HL-60/S4 treated with retinoic acid at 250 ng/mL for 4 days and 3 days (cell line): ENCODE data around the gene ANKRD6.
"Not testable (repeated sequence)": the region's sequence is repeated elsewhere in the genome, so short reads cannot be mapped to it uniquely, and the experiment has no call there.

Source experiments
- in situ Hi-C: fragments of 300-500 bp; cut with MboI; formaldehyde crosslinking; loops from 2 replicates; pipeline ENCODE4 v1.7.0; 2022; ENCODE audit warnings: low sequenced_read_pairs

ANKRD6 gene

DNA sequence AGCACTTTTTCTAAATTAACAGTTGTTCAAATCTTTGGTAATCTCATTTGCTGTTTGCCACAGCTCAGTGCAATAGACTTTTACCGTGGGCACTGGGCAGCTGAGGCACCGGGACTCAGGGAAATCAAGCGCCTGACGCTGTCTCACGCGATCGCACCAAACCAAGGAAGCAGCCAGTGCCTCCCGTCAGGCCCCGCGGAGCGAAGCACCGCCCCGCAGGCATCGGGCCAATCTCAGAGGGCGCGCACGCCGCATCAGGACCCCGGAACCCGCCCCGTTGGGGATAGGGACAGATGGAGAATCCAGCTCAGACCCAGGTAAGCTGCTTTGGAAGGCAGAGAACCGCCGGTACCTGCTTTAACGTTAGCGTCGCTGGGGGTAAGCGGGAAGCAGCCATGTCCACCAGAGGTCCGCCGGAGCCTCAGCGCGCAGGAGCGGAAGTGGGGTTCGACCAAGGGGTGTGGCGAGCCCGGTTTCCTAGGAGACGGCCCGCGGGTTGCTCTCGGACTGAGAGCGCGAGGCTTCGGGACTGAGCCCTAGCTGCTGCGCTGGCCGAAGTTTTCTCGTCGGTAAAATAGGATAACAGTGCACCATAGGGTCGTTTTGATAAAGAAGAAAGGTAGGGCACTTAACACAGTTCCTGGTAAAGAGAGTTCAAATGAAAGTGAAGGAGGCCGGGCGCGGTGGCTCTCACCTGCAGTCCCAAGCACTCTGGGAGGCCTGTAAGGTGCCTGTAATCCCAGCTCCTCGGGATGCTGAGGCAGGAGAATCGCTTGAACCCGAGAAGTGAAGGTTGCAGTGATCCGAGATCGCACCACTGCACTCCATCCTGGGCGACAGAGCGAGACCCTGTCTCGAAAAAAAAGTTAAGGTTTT lies 205.6 kb downstream of the ANKRD6 start, which contains the start of gene LYRM2:
Gene LYRM2 (minus strand): TSS at position 428 of the 876 bp plus-strand sequence. CDS start 31 bp downstream, at position 397.
- in situ Hi-C loops, result no loop called here

DNA sequence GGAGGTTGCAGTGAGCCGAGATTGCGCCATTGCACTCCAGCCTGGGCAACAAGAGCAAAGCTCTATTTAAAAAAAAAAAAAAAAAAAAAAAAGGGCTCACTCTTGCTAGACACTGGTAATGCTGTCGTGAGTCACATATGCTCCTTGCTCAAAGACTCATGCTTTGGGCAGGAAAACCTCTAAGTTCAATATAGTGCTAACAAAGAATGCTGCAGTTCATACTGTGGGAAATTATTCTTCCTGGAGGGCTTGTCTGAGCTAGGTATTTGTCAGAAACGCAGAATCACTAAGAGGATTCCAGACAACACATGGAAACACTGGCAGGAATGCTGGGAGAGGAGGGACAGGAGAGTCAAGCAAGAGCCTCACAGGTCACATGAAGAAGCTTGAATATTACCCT lies 207.9 kb downstream of the ANKRD6 start:
- in situ Hi-C loops, result no loop called here

DNA sequence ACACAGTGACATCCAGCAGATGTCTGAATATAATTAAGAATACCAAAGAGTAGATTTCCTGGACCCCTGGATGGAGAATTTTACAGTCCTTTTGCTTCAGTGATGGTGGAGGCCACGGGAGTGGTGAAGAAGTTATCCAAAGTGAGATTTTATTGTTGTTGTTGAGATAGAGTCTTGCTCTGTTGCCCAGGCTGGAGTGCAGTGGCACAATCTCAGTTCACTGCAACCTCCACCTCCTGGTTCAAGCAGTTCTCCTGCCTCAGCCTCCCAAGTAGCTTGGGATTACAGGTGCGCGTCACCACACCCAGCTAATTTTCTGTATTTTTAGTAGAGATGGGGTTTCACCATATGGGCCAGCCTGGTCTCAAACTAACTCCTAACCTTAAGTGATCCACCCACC lies 208.6 kb downstream of the ANKRD6 start:
- in situ Hi-C loops, result not testable (repeated sequence)

DNA sequence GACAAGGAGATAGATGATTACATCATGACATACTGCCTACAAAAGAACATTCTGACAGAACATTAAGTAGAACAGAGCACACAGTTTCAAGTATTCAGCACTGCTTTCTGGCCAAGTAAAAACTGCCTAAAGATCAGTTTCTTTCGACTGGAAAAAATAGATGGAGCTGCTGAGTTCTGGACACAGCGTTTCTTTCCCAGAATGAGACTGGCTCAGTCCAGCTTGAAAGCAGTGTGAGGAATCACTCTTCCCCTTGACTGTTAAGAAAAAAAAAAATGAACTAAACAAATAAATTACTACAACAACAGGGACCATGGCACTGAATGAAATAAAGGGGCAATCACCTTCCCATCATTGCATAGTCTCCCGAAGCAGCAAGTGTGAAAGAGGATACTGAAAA lies 210.0 kb downstream of the ANKRD6 start:
- in situ Hi-C loops, result no loop called here

DNA sequence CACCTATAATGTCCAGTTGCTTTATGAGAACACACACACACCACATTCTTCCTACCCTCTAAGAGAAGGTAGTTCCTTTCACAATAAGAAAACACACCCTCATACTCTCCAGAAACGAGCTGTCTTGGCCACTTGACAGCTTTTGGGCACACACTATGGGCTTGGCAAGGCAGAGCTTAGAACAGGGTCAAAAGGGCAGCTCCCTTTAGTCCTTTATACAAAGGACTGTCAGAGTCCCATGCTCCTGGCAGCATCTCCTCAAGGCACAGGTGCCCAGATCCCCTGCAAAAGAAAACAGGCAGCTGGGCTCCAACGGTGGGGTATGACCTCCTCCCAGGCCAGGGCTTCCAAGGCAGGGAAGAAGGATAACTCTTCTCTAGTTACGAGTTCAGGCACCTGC lies 210.5 kb downstream of the ANKRD6 start:
- in situ Hi-C loops, result no loop called here

DNA sequence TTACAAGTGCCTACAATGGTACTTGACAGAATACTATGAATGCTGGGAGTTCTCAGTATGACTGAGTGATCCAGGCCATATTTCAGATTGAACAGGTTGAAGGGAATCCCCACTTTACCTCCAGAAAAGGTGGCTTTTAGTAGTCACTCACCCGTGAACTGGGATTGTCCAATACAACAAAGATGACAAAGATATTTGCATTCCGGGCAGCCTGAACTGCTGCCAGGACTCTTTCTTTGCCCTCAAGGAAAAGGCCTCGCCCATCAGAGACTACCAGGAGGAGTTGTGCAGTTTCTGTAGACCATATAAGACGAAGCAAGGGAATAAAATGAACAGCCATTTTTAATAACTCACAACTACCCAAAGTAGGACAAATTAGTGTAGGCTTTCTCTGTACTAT lies 211.9 kb downstream of the ANKRD6 start:
- in situ Hi-C loops, result no loop called here

DNA sequence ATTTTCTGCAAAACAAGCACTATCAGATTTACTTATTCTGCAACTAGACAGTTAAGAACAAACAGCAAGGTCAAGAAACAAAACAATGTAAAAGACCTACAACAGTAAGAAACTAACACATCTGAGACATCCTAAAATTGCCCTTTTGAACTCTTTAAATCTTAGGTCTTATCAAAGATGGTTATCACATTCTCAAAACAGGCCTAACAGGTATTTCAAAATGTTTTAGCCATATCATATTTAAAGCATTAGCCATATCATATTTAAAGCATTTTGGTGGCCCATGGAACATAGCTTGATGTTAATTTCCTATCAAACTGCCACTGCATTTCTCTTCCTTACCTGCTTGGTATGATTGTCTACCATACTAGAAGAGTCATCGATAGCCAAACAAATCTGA lies 216.7 kb downstream of the ANKRD6 start:
- in situ Hi-C loops, result no loop called here

DNA sequence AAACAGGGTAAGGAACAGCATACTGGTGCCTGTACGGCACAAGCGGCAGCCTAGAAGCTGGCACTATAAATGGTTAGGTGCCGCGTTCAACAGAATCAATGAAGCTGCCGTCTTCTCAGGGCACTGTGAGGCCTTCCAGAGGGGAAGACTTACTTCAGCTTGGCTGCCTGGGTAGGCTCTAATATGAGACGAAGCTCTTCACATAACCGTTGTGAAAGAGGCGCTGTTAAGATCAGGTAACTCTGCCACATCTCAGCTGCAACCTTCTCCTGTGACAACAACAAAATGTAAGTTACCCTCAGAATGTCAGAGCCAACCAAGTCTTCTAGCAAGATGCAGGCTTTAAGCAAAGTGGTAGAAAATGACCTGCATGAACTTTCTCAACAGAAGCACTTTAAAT lies 217.6 kb downstream of the ANKRD6 start:
- in situ Hi-C loops, result no loop called here

DNA sequence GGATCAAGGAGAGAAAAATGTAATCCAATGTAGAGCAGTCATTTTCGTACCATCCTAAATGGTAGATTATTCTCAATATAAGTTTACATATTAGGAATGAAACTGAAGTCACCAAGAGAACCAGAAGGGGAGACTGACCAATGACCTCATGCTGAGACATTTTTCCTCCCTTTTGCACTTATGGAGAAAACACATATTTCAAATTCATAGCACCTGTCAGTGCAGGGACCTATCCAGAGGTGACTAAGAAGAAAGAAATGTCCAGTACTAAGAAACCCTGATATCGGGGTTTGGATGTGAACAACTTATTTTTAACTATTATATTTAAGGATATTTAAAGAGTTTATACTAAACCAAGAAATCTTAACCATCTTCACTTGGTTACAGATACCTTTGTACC lies 222.2 kb downstream of the ANKRD6 start:
- in situ Hi-C loops, result no loop called here

DNA sequence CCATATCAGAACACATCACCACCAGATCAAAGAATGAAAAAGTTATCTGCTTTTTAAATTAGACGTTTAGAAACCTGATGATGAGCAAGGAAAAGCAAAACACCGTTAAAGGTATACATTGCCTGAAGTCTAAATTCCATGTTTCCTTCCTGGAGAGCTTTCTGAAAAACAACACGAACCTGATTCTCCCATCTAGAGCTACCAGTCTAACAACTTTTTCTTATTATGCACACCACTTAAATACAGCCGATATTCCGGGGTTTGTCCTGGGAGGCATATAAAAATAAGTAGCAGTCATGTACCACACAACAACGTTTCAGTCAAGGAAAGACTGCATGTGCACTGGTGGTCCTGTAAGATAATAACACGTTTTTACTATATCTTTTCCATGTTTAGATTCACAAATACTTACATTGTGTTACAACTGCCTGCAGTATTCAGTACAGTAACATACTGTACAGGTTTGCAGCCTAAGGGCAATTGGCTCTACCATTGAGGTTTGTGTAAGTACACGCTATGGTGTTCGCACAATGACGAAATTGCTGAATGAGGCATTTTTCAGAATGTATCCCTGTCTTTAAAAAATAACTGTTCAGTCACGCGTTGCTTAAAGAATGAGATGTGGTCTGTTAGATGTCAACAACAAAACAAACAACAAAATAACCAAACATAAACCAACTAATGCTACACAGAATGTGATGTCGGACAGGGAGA lies 224.7 kb downstream of the ANKRD6 start:
- in situ Hi-C loops, result no loop called here

DNA sequence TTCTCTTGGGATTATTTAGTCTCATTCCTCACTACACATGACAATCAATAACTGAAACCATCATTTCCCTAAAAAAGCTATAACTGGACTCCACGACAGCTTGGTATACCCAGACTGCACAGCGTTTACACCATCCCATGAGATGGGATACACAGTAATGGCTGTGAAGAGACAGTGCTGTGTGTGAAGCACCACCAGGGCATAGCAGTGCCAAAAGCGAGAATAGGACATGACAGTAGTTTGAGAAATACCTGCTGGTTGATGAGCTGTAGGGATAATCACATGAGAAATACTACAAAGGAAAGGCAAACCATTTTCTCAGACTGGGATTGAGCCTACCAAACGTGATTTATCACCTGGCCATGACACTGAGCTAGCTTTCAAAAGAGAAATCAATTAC lies 228.0 kb downstream of the ANKRD6 start:
- in situ Hi-C loops, result no loop called here

DNA sequence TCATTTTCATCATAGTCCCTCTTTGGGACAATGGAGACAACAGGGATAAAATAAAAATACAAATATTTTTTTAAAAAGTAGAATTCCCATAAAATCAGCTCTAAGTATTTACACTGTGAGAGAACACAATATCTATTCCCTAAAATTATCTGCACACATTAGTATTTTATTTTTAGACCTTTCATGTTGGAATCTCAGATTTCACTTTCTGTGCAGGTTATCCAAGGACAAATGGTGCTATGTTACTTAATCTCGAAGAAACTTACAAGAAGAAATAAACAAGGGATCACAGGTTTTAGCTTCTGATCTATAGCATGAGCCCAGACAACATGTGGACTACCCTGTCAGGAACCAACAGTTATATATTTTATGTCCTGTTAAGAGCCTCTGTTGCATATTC lies 228.6 kb downstream of the ANKRD6 start:
- in situ Hi-C loops, result no loop called here

DNA sequence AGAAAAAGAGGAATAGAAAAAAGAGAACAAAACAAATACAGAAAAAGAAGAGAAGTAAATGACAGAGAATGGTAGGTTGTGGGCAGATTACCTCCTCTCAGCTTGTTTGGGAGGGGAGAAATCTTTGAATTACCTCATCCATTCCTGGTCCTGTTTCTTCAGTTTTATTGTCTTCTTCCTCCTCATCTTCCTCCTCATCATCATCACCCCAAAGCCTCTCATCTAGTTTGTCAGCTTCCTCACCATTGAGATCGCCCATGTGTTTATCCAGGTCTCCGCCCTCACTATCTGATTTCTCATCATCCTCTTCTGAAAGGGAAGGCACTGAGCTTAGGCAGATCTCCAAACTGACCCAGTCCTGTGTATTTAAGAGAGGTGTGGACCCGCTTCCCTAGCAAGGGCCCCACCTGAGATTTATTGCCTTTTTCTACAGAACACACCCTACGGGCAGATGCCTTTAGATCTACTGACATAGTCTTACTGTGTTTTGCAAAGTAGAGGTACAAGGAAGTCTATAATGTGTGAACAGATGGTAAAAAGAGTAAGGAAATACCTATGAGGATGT lies 229.8 kb downstream of the ANKRD6 start:
- in situ Hi-C loops, result no loop called here

DNA sequence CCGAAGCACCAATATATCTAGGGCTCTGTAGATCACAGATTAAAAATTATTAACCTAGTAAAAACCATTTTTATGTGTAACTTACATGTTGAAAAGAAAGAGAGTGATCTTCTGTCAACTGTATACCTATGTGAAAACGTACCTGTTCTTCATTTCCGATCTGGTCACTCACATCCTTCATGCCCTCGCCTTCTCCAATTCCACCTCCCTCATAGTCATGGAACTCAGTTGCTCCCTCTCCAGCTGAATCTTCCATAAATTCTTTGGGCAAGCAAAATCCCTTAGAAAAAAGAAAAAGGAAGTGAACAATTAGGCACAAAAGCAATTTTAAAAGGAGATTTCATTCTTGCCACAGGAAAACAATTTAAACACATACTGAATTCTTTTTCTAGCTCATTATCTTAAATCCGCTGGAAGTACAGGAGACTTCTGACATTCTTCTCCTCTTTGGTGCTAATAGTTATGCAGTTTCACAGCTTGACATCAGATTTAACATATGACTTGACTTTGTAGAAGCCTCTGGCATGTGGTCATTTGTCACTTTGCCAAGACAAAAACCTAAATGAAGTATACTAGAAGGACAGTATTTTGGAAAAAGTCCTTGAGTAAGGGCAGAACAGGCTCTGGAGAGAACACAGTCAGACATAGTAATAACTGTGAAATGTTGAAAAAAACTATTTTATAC lies 235.1 kb downstream of the ANKRD6 start:
- in situ Hi-C loops, result no loop called here

DNA sequence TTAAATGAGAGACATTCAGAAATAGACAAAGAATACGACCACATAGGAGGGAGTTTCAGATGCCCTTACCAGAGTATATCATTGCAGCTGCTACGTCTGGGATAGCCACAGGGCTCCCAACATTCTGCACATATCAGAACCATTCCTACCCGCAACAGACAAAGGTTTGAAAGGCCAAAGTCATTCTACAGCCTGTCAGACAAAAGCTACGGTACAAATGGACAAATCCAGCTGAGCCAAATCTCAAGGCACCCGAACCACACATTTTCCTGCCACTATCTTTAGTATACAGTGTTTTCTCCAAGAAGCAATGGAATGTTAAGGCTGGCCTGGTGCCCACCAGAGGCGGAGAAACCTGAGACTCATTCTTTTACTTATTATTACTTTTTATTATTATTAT lies 236.1 kb downstream of the ANKRD6 start:
- in situ Hi-C loops, result no loop called here

DNA sequence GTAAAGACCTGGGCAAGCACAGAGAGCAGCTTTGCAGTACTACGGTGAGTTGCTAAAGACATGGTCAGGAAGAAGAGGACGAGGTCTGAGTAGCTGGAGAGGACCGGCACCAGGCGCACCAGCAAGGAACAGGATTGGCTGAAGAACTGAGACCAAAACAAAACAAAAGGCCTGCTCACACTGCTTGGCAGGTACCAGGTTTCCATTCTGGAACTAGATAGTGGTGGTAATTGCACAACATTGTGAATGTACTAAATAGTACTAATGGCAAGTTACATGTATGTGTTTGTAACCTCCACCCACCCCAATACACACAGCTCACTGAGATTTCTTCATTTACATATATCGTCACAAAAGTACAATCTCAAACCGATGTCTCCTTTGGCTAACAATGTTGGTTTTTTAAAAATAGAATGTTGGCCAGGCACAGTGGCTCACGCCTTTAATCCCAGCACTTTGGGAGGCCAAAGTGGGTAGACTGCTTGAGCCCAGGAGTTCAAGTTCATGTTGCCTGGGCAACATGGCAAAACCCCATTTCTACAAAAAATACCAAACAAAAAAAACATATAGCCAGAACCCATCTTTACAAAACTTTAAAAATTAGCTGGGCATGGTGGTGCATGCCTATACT lies 238.1 kb downstream of the ANKRD6 start:
- in situ Hi-C loops, result no loop called here

DNA sequence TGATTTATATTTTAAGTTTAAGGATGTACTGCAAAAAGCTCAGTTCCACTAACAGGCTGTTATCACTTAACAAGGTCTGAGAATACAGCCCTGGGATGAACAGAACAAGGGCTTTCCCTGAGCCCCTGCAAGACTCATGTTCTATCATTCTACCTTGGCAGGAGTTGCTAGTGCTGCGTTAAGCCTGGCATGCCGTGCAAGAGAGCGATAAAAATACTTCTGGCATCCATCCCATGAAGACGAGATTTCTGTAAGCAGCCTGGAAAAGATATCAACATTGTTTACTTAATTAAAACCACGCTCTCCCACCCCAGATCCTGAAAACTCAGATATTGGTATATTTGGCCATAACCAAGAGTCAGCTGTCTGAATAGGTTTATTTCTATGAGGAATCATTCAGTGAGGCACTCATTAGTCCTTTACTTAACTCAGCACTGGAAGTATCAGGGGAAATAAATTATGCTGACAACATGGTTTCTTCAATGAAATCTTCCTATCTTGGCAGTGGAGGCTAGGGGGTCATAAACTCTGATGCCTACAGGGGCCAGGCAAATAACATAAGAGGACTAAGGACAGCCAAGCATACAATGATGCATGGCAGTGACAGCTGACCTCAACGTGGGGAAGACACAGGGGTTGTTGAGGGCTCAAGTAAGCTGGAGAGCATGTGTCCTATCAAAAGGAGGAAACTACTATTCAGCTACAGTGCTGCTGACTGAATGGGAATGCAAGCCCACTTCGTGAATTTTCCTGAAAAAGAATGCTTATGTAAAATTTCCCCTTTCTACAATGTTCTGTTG lies 243.2 kb downstream of the ANKRD6 start:
- in situ Hi-C loops, result no loop called here

DNA sequence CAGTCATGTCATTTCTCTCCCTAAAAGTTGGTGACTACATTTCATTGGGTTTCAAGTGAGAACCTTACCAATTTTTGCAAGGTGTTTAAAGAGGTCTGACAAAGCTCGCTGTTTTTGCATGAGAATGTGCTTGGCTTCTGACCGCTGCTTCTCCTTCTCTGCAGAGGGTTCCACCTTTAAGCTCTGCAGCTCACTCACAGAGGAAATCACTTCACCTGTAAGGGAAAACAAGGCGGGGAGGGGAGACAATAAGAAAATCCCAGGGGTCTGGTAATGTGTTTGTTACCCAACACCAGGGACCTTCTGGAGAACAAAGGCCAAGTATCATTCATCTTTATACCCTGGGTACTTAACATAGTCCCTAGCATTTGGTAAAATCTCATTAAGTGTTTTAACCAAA lies 245.6 kb downstream of the ANKRD6 start:
- in situ Hi-C loops, result no loop called here

DNA sequence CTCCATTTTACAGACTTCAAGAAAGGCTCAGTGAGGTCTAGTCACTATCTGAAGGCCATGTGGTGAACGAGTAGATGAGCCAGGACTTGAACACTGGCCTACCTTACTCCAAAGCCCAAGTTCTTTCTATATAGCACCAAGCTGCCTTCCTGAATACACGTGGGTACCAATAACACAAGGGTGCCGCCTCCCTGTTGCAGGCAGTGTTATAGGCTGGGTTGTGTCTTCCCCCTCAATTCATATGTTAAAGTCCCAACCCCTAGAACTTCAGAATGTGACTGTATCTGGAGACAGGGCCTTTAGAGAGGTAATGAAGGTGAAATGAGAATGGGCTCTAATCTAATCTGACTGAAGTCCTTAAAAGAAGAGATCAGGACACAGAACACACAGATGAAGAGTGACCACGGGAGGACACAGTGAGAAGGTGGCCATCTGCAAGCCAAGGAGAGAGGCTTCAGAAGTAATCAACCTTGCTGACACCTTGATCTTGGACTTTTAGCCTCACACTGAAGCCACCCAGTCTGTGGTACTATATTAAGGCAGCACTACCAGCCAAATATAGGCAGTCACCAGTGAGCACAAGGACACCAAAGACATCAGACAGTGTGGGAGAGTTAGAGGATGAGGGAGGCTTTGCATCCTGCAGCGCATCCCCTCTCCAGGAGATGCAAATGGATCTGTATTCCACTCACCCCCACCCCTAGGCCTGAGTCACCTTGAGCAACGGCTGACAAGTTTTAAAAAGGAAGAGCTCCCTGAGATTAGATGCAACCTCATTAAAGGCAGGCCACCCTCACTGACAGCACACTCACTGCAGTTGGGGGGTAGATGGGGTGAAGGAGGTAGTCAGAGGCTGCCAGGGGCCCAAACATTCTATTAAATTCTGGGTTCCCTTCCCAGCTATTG lies 246.5 kb downstream of the ANKRD6 start:
- in situ Hi-C loops, result no loop called here
